DOHH2 (cell line): ENCODE data around the gene TLE5.
"Not testable (repeated sequence)": the region's sequence is repeated elsewhere in the genome, so short reads cannot be mapped to it uniquely, and the experiment has no call there.

Experiments
- H3F3A ChIP-seq: fragments of 200-600 bp; sonication (generic), shearing (Covaris generic); 2 replicates; pipeline ENCODE4 v1.6.0; 2016; ENCODE audit warnings: antibody characterized with exemption, mild to moderate bottlenecking; ENCODE audit not compliant: control insufficient read depth, insufficient read depth
- H3K27ac ChIP-seq: fragments of 200-600 bp; sonication (generic); 2 replicates; pipeline ENCODE4 v1.5.1; 2014; ENCODE audit warnings: low read depth, mild to moderate bottlenecking, low read length, moderate library complexity
- H3K27me3 ChIP-seq: fragments of 200-600 bp; sonication (generic); 2 replicates; pipeline ENCODE4 v1.6.1; 2014; ENCODE audit warnings: mild to moderate bottlenecking, low read length, mixed read lengths; ENCODE audit not compliant: control insufficient read depth
- H3K36me3 ChIP-seq: fragments of 200-600 bp; sonication (generic); 2 replicates; pipeline ENCODE4 v1.6.1; 2014; ENCODE audit warnings: mild to moderate bottlenecking, low read length, moderate library complexity, mixed read lengths; ENCODE audit not compliant: control insufficient read depth
- H3K4me1 ChIP-seq: fragments of 200-600 bp; sonication (generic); 2 replicates; pipeline ENCODE4 v1.6.1; 2014; ENCODE audit warnings: mild to moderate bottlenecking, low read length, mixed read lengths; ENCODE audit not compliant: control insufficient read depth
- H3K4me2 ChIP-seq: fragments of 200-600 bp; sonication (generic); 2 replicates; pipeline ENCODE4 v1.6.0; 2014; ENCODE audit warnings: mild to moderate bottlenecking, low read length, moderate library complexity
- H3K4me3 ChIP-seq: fragments of 200-600 bp; sonication (generic); 2 replicates; pipeline ENCODE4 v1.5.1; 2014; ENCODE audit warnings: mild to moderate bottlenecking, low read length, mixed read lengths
- H3K79me2 ChIP-seq: fragments of 200-600 bp; sonication (generic); 2 replicates; pipeline ENCODE4 v1.6.1; 2014; ENCODE audit warnings: mild to moderate bottlenecking, low read length, mixed read lengths; ENCODE audit not compliant: control insufficient read depth
- H3K9me2 ChIP-seq: fragments of 200-600 bp; sonication (generic); replicated peaks from 2 replicates; pipeline ENCODE4 v1.6.1; 2014; ENCODE audit warnings: mild to moderate bottlenecking, low read length, mixed read lengths; ENCODE audit not compliant: control insufficient read depth
- H3K9me3 ChIP-seq: fragments of 200-600 bp; sonication (generic); 2 replicates; pipeline ENCODE4 v1.6.1; 2014; ENCODE audit warnings: antibody characterized with exemption, low read length, mixed read lengths; ENCODE audit not compliant: control insufficient read depth, insufficient read depth
- H4K20me1 ChIP-seq: fragments of 200-600 bp; sonication (generic); 2 replicates; pipeline ENCODE4 v1.6.0; 2014; ENCODE audit warnings: low read depth, mild to moderate bottlenecking, antibody characterized with exemption, low read length, moderate library complexity; ENCODE audit not compliant: control insufficient read depth, insufficient read depth
- EZH2phosphoT487 ChIP-seq: fragments of 200-600 bp; sonication (generic); IDR thresholded peaks from 2 replicates; pipeline ENCODE4 v1.6.1; 2017; ENCODE audit warnings: borderline replicate concordance, mild to moderate bottlenecking, antibody characterized with exemption, low read length, moderate library complexity, mixed read lengths
- TF ChIP-seq, protein P1 (sequence below): fragments of 200-600 bp; sonication (generic); IDR thresholded peaks from one replicate; pipeline ENCODE4 v1.5.1; 2014; ENCODE audit warnings: antibody characterized with exemption, mild to moderate bottlenecking, low read depth, low read length; ENCODE audit not compliant: poor library complexity, severe bottlenecking

Gene TLE5

DNA sequence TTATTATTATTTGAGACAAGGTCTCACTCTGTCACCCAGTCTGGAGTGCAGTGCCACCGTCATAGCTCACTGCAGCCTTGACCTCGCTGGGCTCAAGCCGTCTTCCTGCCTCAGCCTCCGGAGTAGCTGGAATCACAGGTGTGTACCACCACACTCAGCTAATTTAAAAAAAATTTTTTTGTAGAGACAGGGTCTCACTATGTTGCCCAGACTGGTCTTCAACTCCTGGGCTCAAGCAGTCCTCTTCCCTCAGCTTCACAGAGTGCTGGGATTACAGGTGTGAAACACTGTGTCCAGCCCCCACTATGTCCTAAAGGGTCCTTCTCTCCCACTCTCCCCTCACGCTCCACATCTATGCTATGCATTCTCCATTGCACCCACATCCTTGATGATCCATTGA, 24.1 kb downstream of the TLE5 start:
- Histone ChIP-seq H3K9me2 (no peaks in the 10 kb centered on the region), H3K27ac (no peak overlapping the region), H3K4me3 (no peak overlapping the region), H4K20me1 (no peaks in the 10 kb centered on the region), H3K4me2 (no peak overlapping the region), H3K9me3 (no peaks in the 10 kb centered on the region), H3K4me1 (peaks cover 29% of the 10 kb centered on the region), H3K27me3 (peaks cover 14% of the 10 kb centered on the region), H3F3A (peaks cover 13% of the 10 kb centered on the region; the same call in 1 of the 2 replicates), H3K79me2 (no peaks in the 10 kb centered on the region), H3K36me3 (no peaks in the 10 kb centered on the region)
- no peak for TF ChIP-seq EZH2phosphoT487
- TF ChIP-seq, protein P1, sequence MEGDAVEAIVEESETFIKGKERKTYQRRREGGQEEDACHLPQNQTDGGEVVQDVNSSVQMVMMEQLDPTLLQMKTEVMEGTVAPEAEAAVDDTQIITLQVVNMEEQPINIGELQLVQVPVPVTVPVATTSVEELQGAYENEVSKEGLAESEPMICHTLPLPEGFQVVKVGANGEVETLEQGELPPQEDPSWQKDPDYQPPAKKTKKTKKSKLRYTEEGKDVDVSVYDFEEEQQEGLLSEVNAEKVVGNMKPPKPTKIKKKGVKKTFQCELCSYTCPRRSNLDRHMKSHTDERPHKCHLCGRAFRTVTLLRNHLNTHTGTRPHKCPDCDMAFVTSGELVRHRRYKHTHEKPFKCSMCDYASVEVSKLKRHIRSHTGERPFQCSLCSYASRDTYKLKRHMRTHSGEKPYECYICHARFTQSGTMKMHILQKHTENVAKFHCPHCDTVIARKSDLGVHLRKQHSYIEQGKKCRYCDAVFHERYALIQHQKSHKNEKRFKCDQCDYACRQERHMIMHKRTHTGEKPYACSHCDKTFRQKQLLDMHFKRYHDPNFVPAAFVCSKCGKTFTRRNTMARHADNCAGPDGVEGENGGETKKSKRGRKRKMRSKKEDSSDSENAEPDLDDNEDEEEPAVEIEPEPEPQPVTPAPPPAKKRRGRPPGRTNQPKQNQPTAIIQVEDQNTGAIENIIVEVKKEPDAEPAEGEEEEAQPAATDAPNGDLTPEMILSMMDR = no peak

DNA sequence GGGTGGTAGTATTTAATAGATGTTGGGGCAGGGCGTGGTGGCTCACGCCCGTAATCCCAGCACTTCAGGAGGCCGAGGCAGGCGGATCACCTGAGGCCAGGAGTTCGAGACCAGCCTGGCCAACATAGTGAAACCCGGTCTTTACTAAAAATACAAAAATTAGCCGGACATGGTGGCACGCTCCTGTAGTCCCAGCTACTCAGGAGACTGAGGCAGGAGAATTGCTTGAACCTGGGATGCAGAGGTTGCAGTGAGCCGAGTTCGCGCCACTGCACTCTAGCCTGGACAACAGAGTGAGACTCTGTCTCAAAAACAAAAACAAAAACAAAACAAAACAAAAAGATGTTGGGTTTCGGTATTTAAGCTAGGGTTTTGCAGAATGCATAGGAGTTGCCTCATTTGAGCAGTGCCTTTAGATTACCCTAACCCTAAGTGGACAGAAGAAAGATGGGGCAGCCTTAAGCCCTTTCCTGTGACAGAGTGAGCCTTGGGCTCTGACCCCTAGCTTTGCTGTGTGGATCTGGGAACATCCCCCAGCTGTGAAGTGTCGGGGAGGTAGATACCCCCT, 25.2 kb downstream of the TLE5 start:
- Histone ChIP-seq H3K4me1 (peaks cover 25% of the 10 kb centered on the region), H3K4me3 (peak overlapping the region; percentile 77), H3K4me2 (peak overlapping the region; percentile 96), H3F3A (peaks cover 11% of the 10 kb centered on the region; the same call in 1 of the 2 replicates), H3K27me3 (peaks cover 18% of the 10 kb centered on the region)
- H3K9me3 ChIP-seq, H3K9me2 ChIP-seq, H3K79me2 ChIP-seq, H3K36me3 ChIP-seq, H3K27ac ChIP-seq, H4K20me1 ChIP-seq: not testable (repeated sequence)

DNA sequence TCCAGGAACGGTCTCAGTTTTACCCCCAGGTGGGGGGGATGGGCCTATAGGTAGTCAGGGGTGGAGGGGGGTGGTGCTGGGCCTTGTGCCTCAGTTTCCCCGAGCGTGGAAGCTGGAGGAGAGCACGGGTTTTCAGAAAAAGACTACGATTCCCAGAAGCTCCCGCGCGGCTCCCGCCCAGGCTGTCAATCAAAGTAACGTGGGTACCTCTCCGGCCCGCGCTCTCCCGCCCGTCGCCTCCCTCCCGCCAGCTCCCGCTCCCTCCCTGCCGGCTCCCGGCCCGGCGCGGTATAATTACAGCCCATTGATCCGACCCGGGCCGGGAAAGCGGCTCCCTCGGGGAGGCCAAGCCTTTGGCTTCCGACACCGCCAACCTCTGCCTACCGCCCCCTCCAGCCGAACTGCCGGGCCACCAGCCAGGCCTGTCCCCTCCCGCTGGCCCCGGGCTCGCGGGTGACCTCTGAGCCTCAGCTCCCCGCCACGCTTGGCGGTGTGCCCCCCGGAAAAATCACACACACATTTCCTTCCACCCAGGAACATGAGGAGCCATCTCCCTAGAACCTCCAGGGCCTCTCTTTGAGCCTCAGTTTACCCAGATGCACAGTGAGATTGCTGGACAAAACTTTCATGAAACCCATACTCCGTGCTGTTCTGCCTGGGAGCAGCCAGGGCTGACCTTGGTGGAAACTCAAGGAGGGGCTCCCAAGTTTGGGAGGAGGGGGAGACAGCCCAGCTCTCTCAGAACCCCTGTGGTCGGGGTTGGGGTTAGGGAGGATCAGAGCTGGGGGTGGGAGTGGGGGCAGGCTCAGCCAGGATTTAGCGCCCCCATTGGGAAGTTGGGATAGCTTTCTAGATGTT, 25.9 kb downstream of the TLE5 start:
- TF ChIP-seq EZH2phosphoT487 = no peak
- TF ChIP-seq, protein P1 = peak; percentile 50
- H3K9me2 ChIP-seq = no peaks in the 10 kb centered on the region
- peak overlapping the region; percentile 77 for H3K4me3 ChIP-seq
- peaks cover 25% of the 10 kb centered on the region for H3K4me1 ChIP-seq
- H3F3A ChIP-seq = peaks cover 11% of the 10 kb centered on the region; the same call in 1 of the 2 replicates
- H3K79me2 ChIP-seq = no peaks in the 10 kb centered on the region
- H3K27ac ChIP-seq = peak overlapping the region; percentile 50
- peak overlapping the region; percentile 96 for H3K4me2 ChIP-seq
- H3K9me3 ChIP-seq = no peaks in the 10 kb centered on the region
- H3K27me3 ChIP-seq = peaks cover 22% of the 10 kb centered on the region
- no peaks in the 10 kb centered on the region for H4K20me1 ChIP-seq
- H3K36me3 ChIP-seq = no peaks in the 10 kb centered on the region

DNA sequence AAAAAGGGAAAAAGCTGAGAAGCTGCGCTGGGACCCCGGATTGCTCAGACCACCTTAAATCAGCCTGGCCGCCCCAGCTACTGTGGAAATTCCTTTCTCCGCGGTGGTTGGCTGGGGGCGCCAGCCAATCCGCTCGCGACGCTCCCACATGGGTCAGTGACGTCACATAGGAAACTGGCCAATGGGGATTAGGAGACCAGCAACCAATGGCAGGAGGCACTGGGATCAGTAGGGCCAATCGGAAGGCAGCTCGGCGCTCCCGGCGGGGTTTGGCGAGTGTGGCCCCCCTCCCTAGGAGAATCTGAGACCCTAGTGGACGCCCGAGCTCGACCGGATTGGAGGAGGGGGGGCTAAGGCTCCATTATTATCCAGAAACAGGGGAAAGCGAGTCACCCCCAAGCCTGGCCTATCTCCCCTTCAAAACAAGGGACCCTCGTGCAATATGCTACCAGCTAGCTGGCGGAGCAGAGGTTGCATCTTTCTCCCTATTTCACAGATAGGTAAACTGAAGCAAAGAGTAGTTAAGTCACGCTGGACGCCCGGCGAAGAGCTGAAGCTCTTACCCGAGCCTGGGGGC, 26.7 kb downstream of the TLE5 start:
- Histone ChIP-seq H3K27me3 (peaks cover 29% of the 10 kb centered on the region), H4K20me1 (no peaks in the 10 kb centered on the region), H3K4me3 (peak overlapping the region; percentile 77), H3F3A (peaks cover 10% of the 10 kb centered on the region), H3K9me3 (no peaks in the 10 kb centered on the region), H3K4me1 (peaks cover 24% of the 10 kb centered on the region), H3K9me2 (no peaks in the 10 kb centered on the region), H3K36me3 (no peaks in the 10 kb centered on the region), H3K27ac (peak overlapping the region; percentile 50), H3K4me2 (peak overlapping the region; percentile 96), H3K79me2 (no peaks in the 10 kb centered on the region)
- TF ChIP-seq, protein P1 = no peak
- TF ChIP-seq EZH2phosphoT487 = no peak
